ENCODE data around the gene CNTFR. TPM values are rescaled to one million over a fixed set of nuclear protein-coding genes. Genes with fewer than 3 reads are reported as not detected.

Gene CNTFR
- total RNA-seq, 3 donors from 2014 or later: 11.3 to 103 (median 15.4) TPM

GRCh38 chr9:34574571-34574970 lies 15.0 kb downstream of the CNTFR start:
- H3K36me3 ChIP-seq: no peaks in the 10 kb centered on the region
- TF ChIP-seq POLR2A (IDR thresholded peaks at IDR 0.05) (no peak), POLR2AphosphoS5 (IDR thresholded peaks at IDR 0.05) (no peak), CTCF (IDR thresholded peaks at IDR 0.05) (no peak)
- no peak for DNase-seq (ENCODE audit: low spot score in 2 of 2)
- H3K27me3 ChIP-seq: peaks cover 0 to 15% of the 10 kb centered on the region in 2 donors
- H3K4me3 ChIP-seq: no peak overlapping the region
- H3K27ac ChIP-seq: no peak overlapping the region
- intact Hi-C loops (cut with DNase I; ENCODE audit: low total_unique reads): no loop called here
- H3K4me1 ChIP-seq: no peaks in the 10 kb centered on the region
- H3K9me3 ChIP-seq: no peaks in the 10 kb centered on the region

GRCh38 chr9:34573599-34574325 lies 15.8 kb downstream of the CNTFR start:
- Histone ChIP-seq H3K27ac (peak overlapping the region in 1 of 2 donors; percentile 61), H3K4me3 (no peak overlapping the region), H3K4me1 (no peaks in the 10 kb centered on the region), H3K36me3 (no peaks in the 10 kb centered on the region), H3K27me3 (peaks cover 0 to 10% of the 10 kb centered on the region in 2 donors), H3K9me3 (no peaks in the 10 kb centered on the region)
- TF ChIP-seq POLR2A (IDR thresholded peaks at IDR 0.05): no peak
- TF ChIP-seq CTCF (IDR thresholded peaks at IDR 0.05): no peak
- no peak for TF ChIP-seq POLR2AphosphoS5 (IDR thresholded peaks at IDR 0.05)
- no peak for DNase-seq (ENCODE audit: low spot score in 2 of 2)
- intact Hi-C loops (cut with DNase I; ENCODE audit: low total_unique reads): no loop called here

GRCh38 chr9:34572628-34573027 lies 16.9 kb downstream of the CNTFR start:
- Histone ChIP-seq H3K4me1 (no peaks in the 10 kb centered on the region), H3K27me3 (no peaks in the 10 kb centered on the region)
- no peak for DNase-seq (ENCODE audit: low spot score in 2 of 2)

GRCh38 chr9:34572092-34572491 lies 17.4 kb downstream of the CNTFR start:
- H3K4me3 ChIP-seq: no peak overlapping the region
- intact Hi-C loops (cut with DNase I; ENCODE audit: low total_unique reads): no loop called here
- no peak overlapping the region for H3K27ac ChIP-seq
- TF ChIP-seq POLR2A (IDR thresholded peaks at IDR 0.05) (no peak), CTCF (IDR thresholded peaks at IDR 0.05) (no peak), POLR2AphosphoS5 (IDR thresholded peaks at IDR 0.05) (no peak)
- H3K4me1 ChIP-seq: no peaks in the 10 kb centered on the region
- H3K36me3 ChIP-seq: no peaks in the 10 kb centered on the region
- no peaks in the 10 kb centered on the region for H3K27me3 ChIP-seq
- DNase-seq (ENCODE audit: low spot score in 2 of 2): no peak
- H3K9me3 ChIP-seq: no peaks in the 10 kb centered on the region

More at GRCh38 chr9:34572628-34573027, 16.9 kb downstream of the CNTFR start:
- Histone ChIP-seq H3K27ac (no peak overlapping the region), H3K9me3 (no peaks in the 10 kb centered on the region), H3K36me3 (no peaks in the 10 kb centered on the region), H3K4me3 (no peak overlapping the region)
- TF ChIP-seq POLR2A (IDR thresholded peaks at IDR 0.05) (no peak), POLR2AphosphoS5 (IDR thresholded peaks at IDR 0.05) (no peak)
- intact Hi-C loops (cut with DNase I; ENCODE audit: low total_unique reads): no loop called here

GRCh38 chr9:34571481-34571810 lies 18.1 kb downstream of the CNTFR start:
- DNase-seq (ENCODE audit: low spot score in 2 of 2): no peak
- H3K36me3 ChIP-seq: no peaks in the 10 kb centered on the region
- TF ChIP-seq POLR2AphosphoS5 (IDR thresholded peaks at IDR 0.05) (no peak), POLR2A (IDR thresholded peaks at IDR 0.05) (no peak), CTCF (IDR thresholded peaks at IDR 0.05) (no peak)
- intact Hi-C loops (cut with DNase I; ENCODE audit: low total_unique reads): no loop called here
- no peak overlapping the region for H3K4me3 ChIP-seq
- H3K27me3 ChIP-seq: no peaks in the 10 kb centered on the region
- no peak overlapping the region for H3K27ac ChIP-seq
- no peaks in the 10 kb centered on the region for H3K9me3 ChIP-seq
- no peaks in the 10 kb centered on the region for H3K4me1 ChIP-seq
